OCI-M2 (cell line): Measurements from ENCODE around the gene GPR84.

Experiments used
- DNase-seq: peaks from one replicate; lab custom pipeline; 2025; ENCODE audit not compliant: unreplicated experiment; lab: John Stamatoyannopoulos, UW

The GPR84 gene

GRCh38 chr12:54364413-54364812, at the start of gene GPR84:
TSS of gene GPR84 (minus strand) at chr12:54364486. CDS start at chr12:54363851, 635 bp downstream.
- DNase-seq = no peak

- DNase-seq = no peak
Observed at GRCh38 chr12:54413284-54414190, 49.3 kb upstream of the GPR84 start.

GRCh38 chr12:54412786-54413185, 48.5 kb upstream of the GPR84 start:
- DNase-seq = no peak

GRCh38 chr12:54412348-54412747, 48.1 kb upstream of the GPR84 start:
- DNase-seq = no peak

GRCh38 chr12:54411391-54412241, 47.3 kb upstream of the GPR84 start:
- DNase-seq = no peak

- DNase-seq = no peak
Observed at GRCh38 chr12:54409267-54409666, 45.0 kb upstream of the GPR84 start.

- no peak for DNase-seq
Observed at GRCh38 chr12:54407183-54407905, 43.1 kb upstream of the GPR84 start.

- no peak for DNase-seq
Observed at GRCh38 chr12:54405573-54405972, 41.3 kb upstream of the GPR84 start.

GRCh38 chr12:54405106-54405505, 40.8 kb upstream of the GPR84 start:
- no peak for DNase-seq

GRCh38 chr12:54404061-54405004, 40.0 kb upstream of the GPR84 start:
- no peak for DNase-seq

GRCh38 chr12:54401119-54401518, 36.8 kb upstream of the GPR84 start:
- DNase-seq = no peak

- peak; percentile 56 for DNase-seq
Observed at GRCh38 chr12:54398995-54399793, 34.9 kb upstream of the GPR84 start.

- DNase-seq = no peak
Observed at GRCh38 chr12:54398218-54398617, 33.9 kb upstream of the GPR84 start.

- no peak for DNase-seq
Observed at GRCh38 chr12:54397157-54397556, 32.9 kb upstream of the GPR84 start.

GRCh38 chr12:54395545-54395944, 31.3 kb upstream of the GPR84 start:
- DNase-seq = no peak

GRCh38 chr12:54394986-54395385, 30.7 kb upstream of the GPR84 start:
- DNase-seq = no peak

GRCh38 chr12:54394281-54394719, 30.0 kb upstream of the GPR84 start:
- no peak for DNase-seq

GRCh38 chr12:54393743-54394142, 29.5 kb upstream of the GPR84 start:
- DNase-seq = no peak

GRCh38 chr12:54393207-54393609, 28.9 kb upstream of the GPR84 start:
- DNase-seq = no peak
